SU-DHL-6 (cell line): Measurements from ENCODE around the gene CITED2.

Experiments
- H2AFZ ChIP-seq: fragments of 200-600 bp; sonication (generic); 2 replicates; pipeline ENCODE4 v1.6.1; 2014; ENCODE audit warnings: low read depth, mild to moderate bottlenecking, moderate library complexity, mixed read lengths, antibody characterized with exemption, low read length; ENCODE audit not compliant: severe bottlenecking
- H3F3A ChIP-seq: fragments of 200-600 bp; shearing (Covaris generic); 2 replicates; pipeline ENCODE4 v1.6.0; 2016; ENCODE audit warnings: antibody characterized with exemption, mild to moderate bottlenecking; ENCODE audit not compliant: insufficient read depth
- H3K27ac ChIP-seq: fragments of 200-600 bp; sonication (generic); 2 replicates; pipeline ENCODE4 v1.5.1; 2016; ENCODE audit warnings: low read depth, mild to moderate bottlenecking, low read length, moderate library complexity, mixed read lengths
- H3K27me3 ChIP-seq: fragments of 200-600 bp; sonication (generic), shearing (Covaris generic); 2 replicates; pipeline ENCODE4 v1.6.0; 2014; ENCODE audit warnings: mild to moderate bottlenecking, low read length
- H3K36me3 ChIP-seq: fragments of 200-600 bp; sonication (generic); 2 replicates; pipeline ENCODE4 v1.6.1; 2014; ENCODE audit warnings: mild to moderate bottlenecking, low read length, mixed read lengths
- H3K4me2 ChIP-seq: fragments of 300-600, 200-600 bp; shearing (Covaris generic), sonication (generic); 2 replicates; pipeline ENCODE4 v1.6.0; 2014; ENCODE audit warnings: low read length, low read depth, mild to moderate bottlenecking; ENCODE audit not compliant: poor library complexity, severe bottlenecking
- H3K4me3 ChIP-seq: fragments of 200-600 bp; sonication (generic); 2 replicates; pipeline ENCODE4 v1.5.1; 2014; ENCODE audit warnings: antibody characterized with exemption, low read length, mild to moderate bottlenecking, mixed read lengths; ENCODE audit not compliant: insufficient read depth, poor library complexity, severe bottlenecking
- H3K79me2 ChIP-seq: fragments of 200-600 bp; sonication (generic); 2 replicates; pipeline ENCODE4 v1.6.1; 2014; ENCODE audit warnings: mild to moderate bottlenecking, low read length, moderate library complexity; ENCODE audit not compliant: insufficient read depth
- H3K9ac ChIP-seq: fragments of 200-600 bp; sonication (generic); 2 replicates; pipeline ENCODE4 v1.7.0; 2014; ENCODE audit warnings: mild to moderate bottlenecking, low read length
- H3K9me2 ChIP-seq: fragments of 200-600 bp; sonication (generic); replicated peaks from 2 replicates; pipeline ENCODE4 v1.6.1; 2014; ENCODE audit warnings: low read length; ENCODE audit not compliant: insufficient read depth
- H3K9me3 ChIP-seq: fragments of 200-600 bp; sonication (generic); 2 replicates; pipeline ENCODE4 v1.6.1; 2014; ENCODE audit warnings: low read length, mixed read lengths; ENCODE audit not compliant: insufficient read depth
- H4K20me1 ChIP-seq: fragments of 200-600 bp; sonication (generic); 2 replicates; pipeline ENCODE4 v1.6.1; 2014; ENCODE audit warnings: low read depth, mild to moderate bottlenecking, antibody characterized with exemption, low read length, moderate library complexity, mixed read lengths
- EZH2phosphoT487 ChIP-seq: fragments of 200-600 bp; sonication (generic), shearing (Covaris generic); conservative IDR thresholded peaks from 2 replicates; pipeline ENCODE4 v1.6.1; 2018; ENCODE audit warnings: mild to moderate bottlenecking, antibody characterized with exemption, low read length, moderate library complexity, mixed read lengths
- TF ChIP-seq, protein P1 (sequence below): fragments of 200-600 bp; sonication (generic); IDR thresholded peaks from one replicate; pipeline ENCODE4 v1.5.1; 2017; ENCODE audit warnings: antibody characterized with exemption, mild to moderate bottlenecking, low read length, moderate library complexity; ENCODE audit not compliant: insufficient read depth, poor library complexity, severe bottlenecking

The CITED2 gene

DNA sequence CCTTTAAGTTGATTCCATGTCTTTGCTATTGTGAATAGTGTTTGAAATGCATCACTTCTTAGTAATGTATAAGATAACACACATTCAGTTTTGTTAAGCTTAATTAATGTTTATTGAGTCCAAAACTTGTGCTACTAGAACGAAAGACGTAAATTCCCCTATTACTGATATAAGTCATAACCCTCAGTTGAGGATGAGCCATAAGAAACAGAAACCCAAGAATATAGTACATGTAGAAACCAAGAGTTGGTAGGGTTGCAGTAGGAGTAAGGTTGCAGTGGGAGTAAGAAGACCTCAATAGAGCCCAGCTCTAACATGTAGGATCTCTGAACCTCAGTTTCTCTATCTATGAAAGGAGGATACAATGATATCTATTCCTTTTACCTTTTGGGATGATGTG is 19.3 kb downstream of the CITED2 start:
- TF ChIP-seq, protein P1, sequence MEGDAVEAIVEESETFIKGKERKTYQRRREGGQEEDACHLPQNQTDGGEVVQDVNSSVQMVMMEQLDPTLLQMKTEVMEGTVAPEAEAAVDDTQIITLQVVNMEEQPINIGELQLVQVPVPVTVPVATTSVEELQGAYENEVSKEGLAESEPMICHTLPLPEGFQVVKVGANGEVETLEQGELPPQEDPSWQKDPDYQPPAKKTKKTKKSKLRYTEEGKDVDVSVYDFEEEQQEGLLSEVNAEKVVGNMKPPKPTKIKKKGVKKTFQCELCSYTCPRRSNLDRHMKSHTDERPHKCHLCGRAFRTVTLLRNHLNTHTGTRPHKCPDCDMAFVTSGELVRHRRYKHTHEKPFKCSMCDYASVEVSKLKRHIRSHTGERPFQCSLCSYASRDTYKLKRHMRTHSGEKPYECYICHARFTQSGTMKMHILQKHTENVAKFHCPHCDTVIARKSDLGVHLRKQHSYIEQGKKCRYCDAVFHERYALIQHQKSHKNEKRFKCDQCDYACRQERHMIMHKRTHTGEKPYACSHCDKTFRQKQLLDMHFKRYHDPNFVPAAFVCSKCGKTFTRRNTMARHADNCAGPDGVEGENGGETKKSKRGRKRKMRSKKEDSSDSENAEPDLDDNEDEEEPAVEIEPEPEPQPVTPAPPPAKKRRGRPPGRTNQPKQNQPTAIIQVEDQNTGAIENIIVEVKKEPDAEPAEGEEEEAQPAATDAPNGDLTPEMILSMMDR, result no peak
- TF ChIP-seq EZH2phosphoT487, result no peak
- Histone ChIP-seq H3K27me3 (no peaks in the 10 kb centered on the region), H3K9me2 (no peaks in the 10 kb centered on the region), H2AFZ (no peak overlapping the region), H4K20me1 (no peaks in the 10 kb centered on the region), H3F3A (peaks cover 14% of the 10 kb centered on the region), H3K9me3 (no peaks in the 10 kb centered on the region), H3K36me3 (peaks cover 15% of the 10 kb centered on the region), H3K9ac (no peak overlapping the region), H3K4me2 (no peak overlapping the region), H3K79me2 (peaks cover 6% of the 10 kb centered on the region; the same call in 1 of the 2 replicates), H3K27ac (no peak overlapping the region), H3K4me3 (no peak overlapping the region)

DNA sequence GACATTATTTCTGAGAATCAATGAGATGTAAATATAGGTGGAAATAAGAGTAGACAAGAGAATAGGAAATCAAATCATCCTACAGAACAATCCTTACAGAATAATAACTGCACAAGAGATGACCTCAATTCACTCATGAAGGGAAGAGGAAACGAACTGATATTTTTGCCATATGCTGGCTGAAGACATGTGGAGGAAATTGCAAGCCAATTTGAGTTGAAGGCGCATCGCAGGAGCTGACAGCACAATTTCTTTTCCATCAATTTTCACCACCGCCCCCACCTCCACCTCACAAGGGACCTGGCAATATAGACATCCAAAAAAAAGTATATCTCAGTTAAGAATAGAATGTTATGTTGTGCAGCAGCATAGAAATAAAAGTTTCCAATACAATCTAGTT is 20.3 kb downstream of the CITED2 start:
- no peak overlapping the region for H3K4me2 ChIP-seq
- no peak overlapping the region for H3K9ac ChIP-seq
- H3K9me2 ChIP-seq, result no peaks in the 10 kb centered on the region
- no peaks in the 10 kb centered on the region for H3K9me3 ChIP-seq
- peaks cover 7% of the 10 kb centered on the region; the same call in 1 of the 2 replicates for H3F3A ChIP-seq
- H3K27me3 ChIP-seq, result no peaks in the 10 kb centered on the region
- H3K27ac ChIP-seq, result no peak overlapping the region
- peaks cover 6% of the 10 kb centered on the region; the same call in 1 of the 2 replicates for H3K79me2 ChIP-seq
- H4K20me1 ChIP-seq, result no peaks in the 10 kb centered on the region
- no peak overlapping the region for H2AFZ ChIP-seq
- TF ChIP-seq EZH2phosphoT487, result no peak
- TF ChIP-seq, protein P1, result no peak
- H3K36me3 ChIP-seq, result peaks cover 15% of the 10 kb centered on the region
- H3K4me3 ChIP-seq, result no peak overlapping the region

DNA sequence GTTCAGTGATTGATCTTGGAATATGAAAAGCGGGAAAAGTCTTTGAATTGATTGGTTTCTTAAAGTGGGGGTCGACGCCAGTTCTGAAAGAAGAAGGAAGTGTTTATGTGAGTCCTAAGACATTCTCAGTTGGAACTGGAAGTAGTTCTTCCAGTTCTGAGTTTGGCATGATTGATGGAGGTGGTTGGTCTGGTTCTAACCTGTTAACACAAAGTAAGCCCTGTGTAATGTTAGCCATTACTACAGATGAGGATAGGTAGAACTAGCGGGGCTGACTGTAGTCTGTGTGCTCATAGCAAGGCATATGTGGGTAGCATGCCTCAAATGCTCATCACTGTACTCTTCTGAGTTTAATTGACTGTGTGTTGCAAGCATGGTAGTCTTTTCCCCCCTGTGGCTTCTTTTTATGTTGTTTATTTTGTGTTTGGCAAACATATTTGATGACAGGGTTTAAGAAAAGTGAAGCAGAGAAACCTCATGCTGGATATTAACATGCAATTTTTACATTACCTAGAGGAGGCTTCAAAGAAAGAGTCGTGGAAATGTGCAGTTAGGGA is 24.9 kb downstream of the CITED2 start:
- TF ChIP-seq, protein P1, result no peak
- no peak for TF ChIP-seq EZH2phosphoT487
- Histone ChIP-seq H3K27ac (no peak overlapping the region), H3K4me2 (no peak overlapping the region), H3K9me2 (no peaks in the 10 kb centered on the region), H2AFZ (no peak overlapping the region), H4K20me1 (no peaks in the 10 kb centered on the region), H3K36me3 (0 out of 2 replicates have a peak, but pooled peaks cover 7% of the 10 kb centered on the region), H3K27me3 (no peaks in the 10 kb centered on the region), H3K79me2 (no peaks in the 10 kb centered on the region; the same call in 1 of the 2 replicates), H3K9ac (no peak overlapping the region), H3K4me3 (no peak overlapping the region), H3F3A (peaks cover 4% of the 10 kb centered on the region; the same call in 1 of the 2 replicates), H3K9me3 (no peaks in the 10 kb centered on the region)
